Activated naive CD4-positive, alpha-beta T cell treated with anti-CD3 and anti-CD28 coated beads, Interleukin-2, amount 50 U/mL, for 24 hours (primary cell): ENCODE results near the gene FERMT2.
"Not testable (repeated sequence)": the region's sequence is repeated elsewhere in the genome, so short reads cannot be mapped to it uniquely, and the experiment has no call there.

Source experiments
- H3K27ac Mint-ChIP-seq: one replicate; pipeline ENCODE4 v1.8.0; 2021; ENCODE audit warnings: mild to moderate bottlenecking, mixed read lengths
- H3K27me3 Mint-ChIP-seq: one replicate; pipeline ENCODE4 v1.8.0; 2021; ENCODE audit warnings: mixed read lengths
- H3K36me3 Mint-ChIP-seq: one replicate; pipeline ENCODE4 v1.8.0; 2021; ENCODE audit warnings: mixed read lengths
- H3K4me1 Mint-ChIP-seq: one replicate; pipeline ENCODE4 v1.8.0; 2021; ENCODE audit warnings: mixed read lengths
- H3K4me3 Mint-ChIP-seq: one replicate; pipeline ENCODE4 v1.8.0; 2021; ENCODE audit warnings: mild to moderate bottlenecking, mixed read lengths
- H3K9me3 Mint-ChIP-seq: one replicate; pipeline ENCODE4 v1.8.0; 2021; ENCODE audit warnings: mixed read lengths

The FERMT2 gene

GRCh38 chr14:52923902-52924575 is 26.8 kb downstream of the FERMT2 start:
- Mint-ChIP-seq H3K4me3 (no peak overlapping the region), H3K27ac (no peak overlapping the region), H3K9me3 (no peaks in the 10 kb centered on the region), H3K27me3 (no peaks in the 10 kb centered on the region), H3K36me3 (no peaks in the 10 kb centered on the region), H3K4me1 (peaks cover 11% of the 10 kb centered on the region)

- peaks cover 25% of the 10 kb centered on the region for H3K4me1 Mint-ChIP-seq
- no peak overlapping the region for H3K4me3 Mint-ChIP-seq
- no peaks in the 10 kb centered on the region for H3K9me3 Mint-ChIP-seq
- no peaks in the 10 kb centered on the region for H3K36me3 Mint-ChIP-seq
- no peak overlapping the region for H3K27ac Mint-ChIP-seq
- no peaks in the 10 kb centered on the region for H3K27me3 Mint-ChIP-seq
Observed at GRCh38 chr14:52922656-52923055, 28.2 kb downstream of the FERMT2 start.

GRCh38 chr14:52922059-52922458 is 28.8 kb downstream of the FERMT2 start:
- Mint-ChIP-seq H3K4me3 (no peak overlapping the region), H3K36me3 (no peaks in the 10 kb centered on the region), H3K9me3 (no peaks in the 10 kb centered on the region), H3K4me1 (peaks cover 30% of the 10 kb centered on the region), H3K27me3 (no peaks in the 10 kb centered on the region), H3K27ac (no peak overlapping the region)

DNA sequence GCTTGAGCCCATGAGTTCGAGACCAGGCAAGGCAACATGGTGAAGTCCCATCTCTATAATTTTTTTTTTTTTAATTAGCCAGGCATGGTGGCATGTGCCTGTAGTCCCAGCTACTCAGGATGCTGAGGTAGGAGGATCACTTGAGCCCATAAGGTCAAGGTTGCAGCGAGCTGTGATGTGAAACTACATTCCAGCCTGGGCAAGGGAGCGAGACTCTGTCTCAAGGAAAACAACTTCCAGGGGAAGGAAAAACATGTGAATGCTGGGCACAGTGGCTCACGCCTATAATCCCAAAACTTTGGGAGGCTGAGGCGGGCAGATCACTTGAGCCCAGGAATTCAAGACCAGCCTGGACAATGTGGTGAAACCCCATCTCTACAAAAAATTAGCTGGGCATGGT is 30.4 kb downstream of the FERMT2 start:
- not testable (repeated sequence) for H3K27me3 Mint-ChIP-seq, H3K4me3 Mint-ChIP-seq, H3K27ac Mint-ChIP-seq, H3K36me3 Mint-ChIP-seq, H3K9me3 Mint-ChIP-seq
- H3K4me1 Mint-ChIP-seq, result peaks cover 37% of the 10 kb centered on the region

GRCh38 chr14:52919971-52920370 is 30.9 kb downstream of the FERMT2 start:
- H3K9me3 Mint-ChIP-seq, result no peaks in the 10 kb centered on the region
- no peaks in the 10 kb centered on the region for H3K27me3 Mint-ChIP-seq
- no peaks in the 10 kb centered on the region for H3K36me3 Mint-ChIP-seq
- H3K4me1 Mint-ChIP-seq, result peaks cover 37% of the 10 kb centered on the region
- H3K27ac Mint-ChIP-seq, result no peak overlapping the region
- no peak overlapping the region for H3K4me3 Mint-ChIP-seq

DNA sequence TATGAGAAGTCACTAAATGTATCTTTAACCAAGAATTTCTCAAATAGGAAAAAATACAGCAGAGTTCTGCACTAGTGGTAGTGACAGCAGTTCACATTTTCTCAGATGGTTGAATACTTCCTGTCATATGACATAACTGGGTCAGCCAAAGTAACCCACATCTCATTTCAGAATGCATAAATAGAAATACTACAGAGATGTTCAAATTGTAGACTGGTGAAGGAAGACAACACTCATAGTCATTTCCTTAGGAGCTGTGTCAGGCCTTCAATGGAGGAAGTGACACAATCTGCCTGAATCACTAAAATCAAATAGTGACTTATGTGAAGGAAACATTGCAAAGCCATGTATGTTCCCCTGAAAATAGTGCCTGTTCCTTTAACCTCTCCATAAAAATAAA is 32.4 kb downstream of the FERMT2 start:
- Mint-ChIP-seq H3K4me1 (peaks cover 37% of the 10 kb centered on the region), H3K9me3 (no peaks in the 10 kb centered on the region), H3K27ac (peak overlapping the region; percentile 80), H3K4me3 (no peak overlapping the region), H3K36me3 (no peaks in the 10 kb centered on the region), H3K27me3 (no peaks in the 10 kb centered on the region)

- H3K27me3 Mint-ChIP-seq, result no peaks in the 10 kb centered on the region
- no peaks in the 10 kb centered on the region for H3K36me3 Mint-ChIP-seq
- no peak overlapping the region for H3K4me3 Mint-ChIP-seq
- peak overlapping the region; percentile 87 for H3K27ac Mint-ChIP-seq
- peaks cover 37% of the 10 kb centered on the region for H3K4me1 Mint-ChIP-seq
- no peaks in the 10 kb centered on the region for H3K9me3 Mint-ChIP-seq
Observed at GRCh38 chr14:52917735-52918134, 33.1 kb downstream of the FERMT2 start.

GRCh38 chr14:52914295-52914694 is 36.6 kb downstream of the FERMT2 start:
- no peaks in the 10 kb centered on the region for H3K36me3 Mint-ChIP-seq
- H3K4me3 Mint-ChIP-seq, result no peak overlapping the region
- no peaks in the 10 kb centered on the region for H3K27me3 Mint-ChIP-seq
- peaks cover 28% of the 10 kb centered on the region for H3K4me1 Mint-ChIP-seq
- no peaks in the 10 kb centered on the region for H3K9me3 Mint-ChIP-seq
- H3K27ac Mint-ChIP-seq, result no peak overlapping the region

DNA sequence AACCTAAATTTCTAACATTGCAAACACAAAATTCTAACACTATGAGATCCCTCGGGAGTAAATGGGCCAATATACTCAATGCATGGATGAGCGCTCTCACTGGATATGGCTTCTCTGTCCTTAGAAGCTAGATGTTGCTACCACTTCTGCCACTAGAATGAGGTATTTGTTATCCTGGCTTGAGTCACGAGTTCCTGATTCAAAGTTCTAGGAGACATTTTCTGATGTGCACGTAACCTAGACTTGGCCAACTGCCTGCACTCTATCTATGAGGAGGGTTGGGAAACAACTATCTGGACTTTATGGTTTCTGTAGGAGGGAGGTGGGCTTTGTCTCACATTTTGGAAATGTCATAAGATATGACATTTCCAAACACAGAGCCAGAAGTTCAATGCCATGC is 37.6 kb downstream of the FERMT2 start:
- Mint-ChIP-seq H3K36me3 (no peaks in the 10 kb centered on the region), H3K4me1 (peaks cover 18% of the 10 kb centered on the region), H3K4me3 (no peak overlapping the region), H3K9me3 (no peaks in the 10 kb centered on the region), H3K27me3 (no peaks in the 10 kb centered on the region), H3K27ac (no peak overlapping the region)

GRCh38 chr14:52911904-52912303 is 38.9 kb downstream of the FERMT2 start:
- Mint-ChIP-seq H3K4me3 (no peak overlapping the region), H3K27me3 (no peaks in the 10 kb centered on the region), H3K9me3 (no peaks in the 10 kb centered on the region), H3K27ac (no peak overlapping the region), H3K36me3 (no peaks in the 10 kb centered on the region), H3K4me1 (peaks cover 5% of the 10 kb centered on the region)

DNA sequence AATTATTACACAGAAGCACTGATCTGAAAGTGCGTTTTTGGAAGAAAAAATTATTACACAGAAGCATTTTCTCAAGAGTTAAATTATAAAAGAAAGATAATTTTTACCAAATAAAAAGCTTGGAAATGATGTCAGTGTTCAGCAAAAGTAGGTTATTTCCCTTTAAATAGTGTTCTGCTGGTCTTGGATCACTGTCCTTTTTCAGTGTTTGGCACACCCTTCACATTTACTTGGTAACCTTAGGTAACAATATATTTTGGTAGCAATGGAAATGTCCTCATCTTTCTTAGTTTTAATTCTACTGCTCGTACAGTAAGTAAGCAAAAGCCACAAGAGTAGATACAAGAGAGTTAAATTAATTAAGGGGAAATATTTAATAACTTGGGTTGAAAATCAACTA is 40.3 kb downstream of the FERMT2 start:
- Mint-ChIP-seq H3K9me3 (no peaks in the 10 kb centered on the region), H3K36me3 (no peaks in the 10 kb centered on the region), H3K4me3 (no peak overlapping the region), H3K4me1 (no peaks in the 10 kb centered on the region), H3K27me3 (no peaks in the 10 kb centered on the region), H3K27ac (no peak overlapping the region)

DNA sequence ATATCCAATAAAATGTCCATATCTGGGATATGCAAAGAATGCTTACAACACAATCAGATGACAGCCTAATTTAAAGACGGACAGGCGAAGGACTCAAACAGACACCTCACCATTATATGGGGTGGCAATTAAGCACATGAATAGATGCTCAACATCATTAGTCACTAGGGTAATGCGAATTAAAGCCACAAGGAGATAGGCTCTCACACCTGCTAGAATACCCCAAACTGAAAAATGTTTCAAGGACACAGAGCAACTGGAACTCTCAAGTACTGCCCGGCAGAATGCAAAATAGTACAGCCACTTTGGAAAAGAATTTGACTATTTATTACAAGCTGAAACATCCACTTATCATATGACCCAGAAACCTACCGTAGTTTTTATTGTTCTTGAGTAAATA is 42.9 kb downstream of the FERMT2 start:
- Mint-ChIP-seq H3K36me3 (no peaks in the 10 kb centered on the region), H3K27ac (no peak overlapping the region), H3K9me3 (no peaks in the 10 kb centered on the region), H3K27me3 (no peaks in the 10 kb centered on the region), H3K4me3 (no peak overlapping the region), H3K4me1 (no peaks in the 10 kb centered on the region)

DNA sequence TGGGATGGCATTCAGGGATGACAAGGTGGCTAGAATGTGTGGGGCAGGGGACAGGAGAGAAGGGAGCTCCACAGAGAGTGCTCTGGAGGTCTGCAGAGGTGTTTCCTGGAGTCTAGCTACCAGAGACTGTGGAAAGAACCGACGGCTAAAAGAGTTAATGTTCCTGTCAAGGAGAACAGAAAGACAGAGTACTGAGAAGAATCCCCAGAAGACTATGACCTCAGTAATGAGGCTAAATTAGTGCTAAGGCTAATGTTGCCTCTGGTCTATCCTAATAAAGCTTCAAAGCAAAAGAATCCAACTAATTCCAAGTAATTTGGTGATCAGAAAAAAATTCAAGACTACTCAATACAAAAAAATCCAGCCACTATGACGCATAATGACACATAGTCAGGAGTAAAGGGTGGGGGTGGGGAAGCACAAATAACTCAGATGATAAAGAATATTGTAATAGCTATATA is 44.7 kb downstream of the FERMT2 start:
- H3K36me3 Mint-ChIP-seq, result no peaks in the 10 kb centered on the region
- H3K27ac Mint-ChIP-seq, result no peak overlapping the region
- no peaks in the 10 kb centered on the region for H3K4me1 Mint-ChIP-seq
- no peak overlapping the region for H3K4me3 Mint-ChIP-seq
- no peaks in the 10 kb centered on the region for H3K9me3 Mint-ChIP-seq
- H3K27me3 Mint-ChIP-seq, result no peaks in the 10 kb centered on the region

DNA sequence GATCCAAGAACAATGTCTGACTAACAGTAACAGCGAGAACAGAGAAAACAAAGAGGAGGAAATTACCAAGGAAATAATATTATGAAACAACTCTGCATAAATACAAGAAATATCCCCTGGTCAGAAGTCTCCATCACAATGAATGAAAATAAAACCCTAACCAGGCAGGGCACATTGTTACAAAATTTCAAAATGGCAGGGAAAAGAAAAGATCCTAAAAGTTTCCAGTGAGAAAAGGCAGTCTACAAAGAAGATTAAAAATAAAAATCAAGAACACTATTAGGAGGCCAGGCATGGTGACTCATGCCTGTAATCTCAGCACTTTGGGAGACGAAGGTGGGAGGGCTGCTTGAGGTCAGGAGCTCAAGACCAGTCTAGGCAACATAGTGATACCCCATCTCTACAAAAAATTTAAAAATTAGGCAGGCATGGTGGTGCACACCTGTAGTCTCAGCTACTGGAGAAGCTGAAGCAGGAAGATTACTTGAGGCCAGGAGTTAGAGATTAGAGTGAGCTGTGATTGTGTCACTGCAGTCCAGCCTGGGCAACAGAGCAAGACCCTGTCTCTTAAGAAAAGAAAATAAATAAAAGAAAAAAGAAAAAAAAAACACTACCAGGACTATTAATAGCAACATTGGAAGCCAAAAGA is 47.8 kb downstream of the FERMT2 start:
- Mint-ChIP-seq H3K27ac (no peak overlapping the region), H3K36me3 (no peaks in the 10 kb centered on the region), H3K4me3 (no peak overlapping the region), H3K27me3 (no peaks in the 10 kb centered on the region), H3K9me3 (no peaks in the 10 kb centered on the region), H3K4me1 (no peaks in the 10 kb centered on the region)

- H3K4me3 Mint-ChIP-seq, result no peak overlapping the region
- H3K9me3 Mint-ChIP-seq, result no peaks in the 10 kb centered on the region
Observed at GRCh38 chr14:52901357-52901980, 49.4 kb downstream of the FERMT2 start.

DNA sequence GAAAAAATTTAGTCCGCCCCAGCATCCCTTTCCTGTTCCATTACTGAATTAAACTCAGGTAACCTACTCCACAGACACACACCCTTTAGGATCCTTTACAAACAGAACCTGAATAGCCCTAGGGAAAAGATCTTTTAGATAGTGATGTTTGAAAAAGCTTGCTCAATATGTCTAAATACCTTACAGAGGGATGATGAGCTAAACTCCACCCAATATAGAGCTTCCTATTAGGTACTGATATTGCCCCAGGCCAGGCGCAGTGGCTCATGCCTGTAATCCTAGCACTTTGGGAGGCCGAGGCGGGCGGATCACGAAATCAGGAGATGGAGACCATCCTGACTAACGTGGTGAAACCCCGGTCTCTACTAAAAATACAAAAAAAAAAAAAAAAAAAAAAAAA is 50.1 kb downstream of the FERMT2 start:
- Mint-ChIP-seq H3K36me3 (no peaks in the 10 kb centered on the region), H3K9me3 (no peaks in the 10 kb centered on the region), H3K27me3 (no peaks in the 10 kb centered on the region), H3K4me3 (no peak overlapping the region), H3K4me1 (no peaks in the 10 kb centered on the region), H3K27ac (no peak overlapping the region)

More at GRCh38 chr14:52901357-52901980, 49.4 kb downstream of the FERMT2 start:
- Mint-ChIP-seq H3K27ac (no peak overlapping the region), H3K36me3 (no peaks in the 10 kb centered on the region), H3K27me3 (no peaks in the 10 kb centered on the region), H3K4me1 (no peaks in the 10 kb centered on the region)
